Measurements from ENCODE around the gene FKRP. TPM values are rescaled to one million over a fixed set of nuclear protein-coding genes. Genes with fewer than 3 reads are reported as not detected.
"Not testable (repeated sequence)": the region's sequence is repeated elsewhere in the genome, so short reads cannot be mapped to it uniquely, and the experiment has no call there.

FKRP gene
- 10 to 100 TPM; 16.3 to 17.7 TPM for total RNA-seq

DNA sequence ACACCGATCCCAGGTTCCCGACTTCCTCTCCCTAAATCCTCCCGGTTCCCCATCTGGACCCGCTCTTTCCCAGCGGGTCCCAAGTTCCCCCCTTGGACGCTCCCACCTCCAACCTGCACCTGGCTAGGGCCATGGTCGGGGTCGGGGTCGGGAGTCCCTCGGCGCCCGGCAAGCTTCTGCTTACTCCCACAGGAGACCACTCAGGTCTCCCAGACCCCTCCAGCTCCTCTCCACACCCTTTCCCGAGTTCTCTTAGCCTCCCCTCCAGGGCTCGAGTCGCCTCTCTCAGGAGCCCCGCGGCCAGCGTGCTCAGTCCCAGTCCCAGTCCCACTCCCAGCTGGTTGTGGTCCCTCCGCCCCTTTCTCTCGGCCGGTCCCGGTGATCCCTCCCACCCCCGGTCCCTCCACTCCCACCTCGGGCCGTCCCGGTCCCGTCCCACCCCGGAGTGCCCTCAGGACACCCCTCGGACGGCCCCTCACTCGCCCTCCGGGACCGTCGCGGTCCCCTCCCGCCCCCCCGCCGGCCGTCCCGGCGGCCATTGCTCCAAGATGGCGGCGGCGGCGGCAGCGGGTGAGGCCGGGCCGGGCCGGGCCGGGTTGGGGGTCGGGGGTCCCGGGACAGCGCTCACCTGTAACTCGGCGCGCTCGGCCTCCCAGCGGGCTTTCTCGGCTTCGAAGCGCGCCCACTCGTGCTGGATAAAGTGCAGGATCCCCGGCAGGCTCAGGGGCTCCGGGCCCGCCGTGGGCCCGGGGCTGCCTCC lies at the start of gene FKRP:
Gene FKRP, plus strand, starts transcription at position 537 of the 760 bp plus-strand sequence. CDS start 9,394 bp downstream, outside the sequence.
- CTCF ChIA-PET = interaction anchor here (0.9 to 1.9 kb wide), 4 partner anchors 8 to 95 kb away, joined by 3 to 11 read pairs (median 6); no protein-coding TSS in a partner anchor
- ATAC-seq (peak; percentile 59), DNase-seq (peak; percentile 55)
- no peaks in the 10 kb centered on the region for H3K9me3 Mint-ChIP-seq (ENCODE audit: low read depth)
- H3K27me3 Mint-ChIP-seq = no peaks in the 10 kb centered on the region
- H3K36me3 Mint-ChIP-seq = peaks cover 5% of the 10 kb centered on the region
- H3K4me1 Mint-ChIP-seq = peaks cover 52% of the 10 kb centered on the region
- peak within 1 kb of the TSS; percentile 94 for H3K4me3 Mint-ChIP-seq
- peak within 1 kb of the TSS; percentile 86 for H3K27ac Mint-ChIP-seq

DNA sequence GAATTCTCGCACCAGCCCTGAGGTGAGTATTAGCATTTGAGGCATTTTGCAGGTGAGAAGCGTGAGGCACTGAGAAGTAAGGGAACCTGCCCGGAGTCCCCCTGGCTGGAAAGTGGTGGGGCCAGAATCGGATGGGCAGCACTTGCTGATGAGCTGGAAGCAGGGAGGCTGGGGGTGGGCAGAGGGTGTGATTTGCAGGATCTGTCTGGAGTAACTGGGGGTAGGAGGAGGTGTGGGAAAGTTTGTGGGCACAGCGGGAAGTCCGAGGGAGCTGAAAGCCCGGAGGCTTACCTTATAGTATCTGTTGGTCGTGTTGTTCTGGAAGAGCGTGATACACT lies 49.0 kb upstream of the FKRP start:
- peaks cover 73% of the 10 kb centered on the region for H3K36me3 Mint-ChIP-seq

DNA sequence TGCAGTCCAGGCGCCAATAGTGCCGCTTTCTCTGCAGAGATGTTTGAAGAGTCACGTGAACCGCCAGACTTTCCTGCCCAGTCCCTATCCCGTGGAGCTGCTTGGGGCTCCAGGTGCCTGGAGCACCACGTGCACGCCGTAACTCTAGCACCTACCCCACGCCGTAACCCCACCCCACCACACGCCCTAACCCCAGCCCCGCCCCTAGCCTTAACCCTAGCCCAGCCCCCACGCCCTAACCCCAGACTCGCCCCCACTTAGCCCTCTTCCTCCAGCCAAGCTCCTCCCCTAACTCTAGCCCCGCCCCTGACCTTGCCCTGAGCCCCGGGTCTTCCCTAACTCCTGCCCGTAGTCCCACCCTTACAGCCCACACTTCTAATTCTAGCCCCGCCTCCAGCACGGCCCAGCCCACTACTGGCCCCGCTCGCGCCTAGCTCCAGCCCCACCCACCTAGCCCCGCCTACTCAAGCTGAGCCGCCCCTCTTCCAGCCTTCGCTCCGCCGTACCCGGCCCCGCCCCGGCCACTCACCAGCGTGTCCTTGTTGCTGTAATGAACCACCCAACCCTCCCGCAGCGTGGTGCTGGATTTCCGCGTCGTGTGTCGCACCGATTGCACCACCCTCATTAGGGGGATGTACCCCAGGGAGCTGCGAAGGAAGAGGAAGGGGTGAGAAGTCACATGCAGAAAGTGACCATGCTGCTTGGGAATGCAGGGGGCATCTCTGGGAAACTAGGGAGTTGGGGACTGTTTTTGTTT lies 48.5 kb upstream of the FKRP start:
- peak; percentile 51 for DNase-seq
- CTCF ChIA-PET = interaction anchor here (1.0 to 1.9 kb wide), 2 partner anchors 14 to 30 kb away, joined by 3 to 5 read pairs; no protein-coding TSS in a partner anchor
- Mint-ChIP-seq H3K4me1 (no peaks in the 10 kb centered on the region), H3K27ac (no peak overlapping the region), H3K27me3 (no peaks in the 10 kb centered on the region), H3K4me3 (no peak overlapping the region), H3K9me3 (ENCODE audit: low read depth) (no peaks in the 10 kb centered on the region), H3K36me3 (peaks cover 70% of the 10 kb centered on the region)
- peak; percentile 57 for ATAC-seq

More for the DNA sequence above, 49.0 kb upstream of the FKRP start:
- no peaks in the 10 kb centered on the region for H3K4me1 Mint-ChIP-seq
- H3K27ac Mint-ChIP-seq = no peak overlapping the region
- DNase-seq (no peak), ATAC-seq (no peak)
- no peak overlapping the region for H3K4me3 Mint-ChIP-seq
- H3K9me3 Mint-ChIP-seq (ENCODE audit: low read depth) = no peaks in the 10 kb centered on the region
- CTCF ChIA-PET = interaction anchor here (0.6 to 1.9 kb wide), 3 partner anchors 14 to 429 kb away, joined by 3 to 5 read pairs (median 3); no protein-coding TSS in a partner anchor
- H3K27me3 Mint-ChIP-seq = no peaks in the 10 kb centered on the region

DNA sequence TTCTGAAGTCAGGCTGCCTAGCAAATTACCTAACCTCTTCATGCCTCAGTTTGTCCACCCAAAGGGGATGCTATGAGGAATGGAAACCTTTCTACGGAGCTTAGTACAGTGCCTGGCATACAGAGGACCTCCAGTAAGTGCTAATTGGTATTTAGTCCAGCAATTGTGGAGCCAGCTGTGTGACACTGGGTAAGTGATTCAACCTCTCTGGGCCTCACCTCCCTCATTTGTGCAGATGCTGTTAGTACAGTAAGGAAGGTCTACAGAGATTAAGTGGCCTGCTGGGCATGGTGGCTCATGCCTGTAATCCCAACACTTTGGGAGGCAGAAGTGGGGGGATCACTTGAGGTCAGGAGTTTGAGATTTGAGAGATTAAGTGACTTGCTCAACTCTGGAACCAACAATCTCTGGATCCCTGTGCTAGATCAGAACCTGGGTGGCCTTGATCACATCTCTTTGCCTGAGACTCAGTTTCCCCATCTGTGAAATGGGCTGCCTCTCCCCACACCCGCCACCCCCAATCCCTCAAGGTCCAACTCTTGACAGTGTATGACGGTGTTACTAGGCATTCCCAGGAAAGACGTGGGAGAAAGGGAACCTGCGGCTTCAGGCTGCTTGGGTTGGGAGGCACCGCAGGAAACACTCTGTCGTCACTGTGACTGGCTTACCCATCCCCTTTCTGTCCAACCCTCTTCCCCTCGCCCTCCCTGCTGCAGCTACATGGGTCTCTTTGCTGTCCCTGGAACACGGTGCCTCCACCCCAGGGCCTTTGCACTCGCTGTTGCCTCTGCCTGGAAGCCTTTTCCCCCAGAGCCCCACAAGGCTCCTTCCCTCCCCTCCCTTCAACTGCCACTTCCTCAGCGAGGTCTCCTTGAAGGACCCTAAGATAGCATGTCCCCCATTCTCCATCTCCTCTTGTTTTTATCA lies 47.2 kb upstream of the FKRP start:
- Mint-ChIP-seq H3K36me3 (peaks cover 60% of the 10 kb centered on the region), H3K27ac (no peak overlapping the region), H3K4me3 (no peak overlapping the region), H3K9me3 (ENCODE audit: low read depth) (no peaks in the 10 kb centered on the region), H3K27me3 (no peaks in the 10 kb centered on the region), H3K4me1 (no peaks in the 10 kb centered on the region)
- DNase-seq (no peak), ATAC-seq (no peak)
- CTCF ChIA-PET = interaction anchor here (1.3 to 1.9 kb wide), 2 partner anchors 13 to 30 kb away, joined by 3 to 5 read pairs; no protein-coding TSS in a partner anchor

GRCh38 chr19:46700704-46701103 lies 45.2 kb upstream of the FKRP start:
- CTCF ChIA-PET = interaction anchor here (1.0 kb wide), 1 partner anchor 53 kb away, joined by 3 read pairs; no protein-coding TSS in a partner anchor
- H3K36me3 Mint-ChIP-seq = peaks cover 55% of the 10 kb centered on the region
- H3K4me1 Mint-ChIP-seq = peaks cover 3% of the 10 kb centered on the region
- ATAC-seq = no peak
- no peaks in the 10 kb centered on the region for H3K27me3 Mint-ChIP-seq
- H3K9me3 Mint-ChIP-seq (ENCODE audit: low read depth) = no peaks in the 10 kb centered on the region
- DNase-seq = no peak
- H3K4me3 Mint-ChIP-seq = no peak overlapping the region
- no peak overlapping the region for H3K27ac Mint-ChIP-seq

GRCh38 chr19:46704379-46705076 lies 41.3 kb upstream of the FKRP start:
- Mint-ChIP-seq H3K4me1 (peaks cover 6% of the 10 kb centered on the region), H3K4me3 (no peak overlapping the region), H3K27ac (peak overlapping the region; percentile 67), H3K9me3 (ENCODE audit: low read depth) (no peaks in the 10 kb centered on the region), H3K27me3 (no peaks in the 10 kb centered on the region), H3K36me3 (peaks cover 50% of the 10 kb centered on the region)
- peak; percentile 90 for DNase-seq
- peak; percentile 88 for ATAC-seq
- CTCF ChIA-PET = interaction anchor here (0.6 to 6.2 kb wide), 27 partner anchors 10 to 914 kb away, joined by 3 to 86 read pairs (median 4); partner anchors contain the start of genes DACT3 and PRKD2

GRCh38 chr19:46710687-46711086 lies 35.2 kb upstream of the FKRP start:
- H3K4me1 Mint-ChIP-seq = peaks cover 18% of the 10 kb centered on the region
- H3K9me3 Mint-ChIP-seq (ENCODE audit: low read depth) = no peaks in the 10 kb centered on the region
- no peak overlapping the region for H3K4me3 Mint-ChIP-seq
- H3K36me3 Mint-ChIP-seq = peaks cover 57% of the 10 kb centered on the region
- CTCF ChIA-PET = interaction anchor here (1.1 to 1.4 kb wide), 5 partner anchors 13 to 48 kb away, joined by 4 to 6 read pairs (median 4); no protein-coding TSS in a partner anchor
- no peak overlapping the region for H3K27ac Mint-ChIP-seq
- no peaks in the 10 kb centered on the region for H3K27me3 Mint-ChIP-seq
- ATAC-seq (no peak), DNase-seq (no peak)

GRCh38 chr19:46712768-46713338 lies 33.0 kb upstream of the FKRP start:
- not testable (repeated sequence) for DNase-seq; H3K27me3 Mint-ChIP-seq; H3K9me3 Mint-ChIP-seq (ENCODE audit: low read depth); H3K4me3 Mint-ChIP-seq; ATAC-seq
- Mint-ChIP-seq H3K27ac (peak overlapping the region; percentile 57), H3K4me1 (peaks cover 17% of the 10 kb centered on the region), H3K36me3 (peaks cover 48% of the 10 kb centered on the region)
- CTCF ChIA-PET = interaction anchor here (2.1 to 5.6 kb wide), 4 partner anchors 9 to 41 kb away, joined by 8 to 55 read pairs (median 26); no protein-coding TSS in a partner anchor

DNA sequence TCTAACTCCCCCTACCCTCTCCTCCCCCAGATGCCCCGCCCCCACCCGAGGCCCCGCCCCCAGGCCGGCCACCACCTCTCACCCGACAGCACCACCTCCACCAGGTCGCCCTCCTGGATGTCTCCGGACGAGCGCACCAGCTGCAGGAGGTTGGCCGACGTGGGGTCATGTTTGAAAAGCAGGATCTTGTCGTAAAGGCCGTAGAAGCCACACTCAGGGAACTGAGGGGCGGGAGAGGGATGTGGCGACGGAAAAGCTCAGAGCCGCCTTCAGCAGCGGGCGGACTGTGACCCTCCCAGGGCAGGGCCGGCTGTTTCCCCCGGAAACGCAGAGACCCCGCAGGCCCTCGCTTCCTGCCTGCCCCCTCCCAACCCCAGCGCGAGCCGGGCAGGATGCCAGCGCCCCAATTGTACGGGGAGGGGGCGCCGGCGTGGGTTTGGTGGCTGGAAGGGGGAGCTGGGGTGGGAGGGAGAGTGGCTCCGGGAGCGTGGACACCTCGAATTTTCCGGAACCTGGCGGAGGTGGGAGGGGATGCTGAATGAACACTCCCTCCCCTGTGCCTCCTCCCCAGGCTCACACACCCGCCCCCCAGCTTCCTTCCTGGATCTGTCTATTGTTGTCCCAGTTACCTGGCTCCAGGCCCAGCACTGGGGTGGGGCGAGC lies 31.9 kb upstream of the FKRP start:
- peaks cover 28% of the 10 kb centered on the region for H3K4me1 Mint-ChIP-seq
- DNase-seq (peak; percentile 89), ATAC-seq (peak; percentile 53)
- H3K9me3 Mint-ChIP-seq (ENCODE audit: low read depth) = no peaks in the 10 kb centered on the region
- H3K4me3 Mint-ChIP-seq = peak overlapping the region; percentile 95
- H3K27me3 Mint-ChIP-seq = no peaks in the 10 kb centered on the region
- CTCF ChIA-PET = interaction anchor here (0.6 to 5.6 kb wide), 13 partner anchors 9 to 530 kb away, joined by 3 to 55 read pairs (median 4); no protein-coding TSS in a partner anchor
- peak overlapping the region; percentile 96 for H3K27ac Mint-ChIP-seq
- H3K36me3 Mint-ChIP-seq = peaks cover 44% of the 10 kb centered on the region

GRCh38 chr19:46714444-46715106 lies 31.3 kb upstream of the FKRP start:
- Mint-ChIP-seq H3K36me3 (peaks cover 42% of the 10 kb centered on the region), H3K4me3 (peak overlapping the region; percentile 95), H3K9me3 (ENCODE audit: low read depth) (no peaks in the 10 kb centered on the region), H3K27ac (peak overlapping the region; percentile 96), H3K4me1 (peaks cover 35% of the 10 kb centered on the region), H3K27me3 (no peaks in the 10 kb centered on the region)
- DNase-seq = peak; percentile 87
- ATAC-seq = peak; percentile 47
- CTCF ChIA-PET = interaction anchor here (0.6 to 5.6 kb wide), 14 partner anchors 11 to 530 kb away, joined by 3 to 55 read pairs (median 4); partner anchors contain the start of gene DACT3

- Mint-ChIP-seq H3K27ac (peak overlapping the region; percentile 96), H3K4me3 (peak overlapping the region; percentile 95), H3K27me3 (no peaks in the 10 kb centered on the region), H3K4me1 (peaks cover 35% of the 10 kb centered on the region), H3K9me3 (ENCODE audit: low read depth) (no peaks in the 10 kb centered on the region), H3K36me3 (peaks cover 37% of the 10 kb centered on the region)
- CTCF ChIA-PET = interaction anchor here (0.8 to 5.6 kb wide), 7 partner anchors 12 to 126 kb away, joined by 3 to 55 read pairs (median 6); partner anchors contain the start of gene DACT3
- no peak for ATAC-seq
- no peak for DNase-seq
Measured at GRCh38 chr19:46715620-46715974, 30.3 kb upstream of the FKRP start.

All from activated CD8-positive, alpha-beta memory T cell treated with anti-CD3 and anti-CD28 coated beads, Interleukin-2, amount 10 ng/mL, durations not matched to agents 7 days and 5 days (primary cell).